HG02588 (cell line): ENCODE data around the gene VWDE.

Experiments used
- ATAC-seq: cut with Tn5 transposase; IDR thresholded peaks from one replicate; pipeline ENCODE4 v1.9.1; 2021; ENCODE audit warnings: mild to moderate bottlenecking, moderate library complexity; ENCODE audit not compliant: unreplicated experiment

VWDE gene

GRCh38 chr7:12337095-12337494 lies 66.6 kb downstream of the VWDE start:
- no peak for ATAC-seq

GRCh38 chr7:12328888-12329770 lies 74.5 kb downstream of the VWDE start:
- ATAC-seq, result no peak

GRCh38 chr7:12327922-12328321 lies 75.7 kb downstream of the VWDE start:
- ATAC-seq, result no peak

- ATAC-seq, result no peak
These were observed 78.0 kb downstream of the VWDE start for GRCh38 chr7:12325646-12326045.

- no peak for ATAC-seq
These were observed 80.2 kb downstream of the VWDE start for GRCh38 chr7:12323415-12323814.

GRCh38 chr7:12322903-12323300 lies 80.8 kb downstream of the VWDE start:
- ATAC-seq, result peak; percentile 87

GRCh38 chr7:12322284-12322902 lies 81.3 kb downstream of the VWDE start:
- ATAC-seq, result no peak

GRCh38 chr7:12320987-12321647 lies 82.5 kb downstream of the VWDE start:
- ATAC-seq, result no peak

GRCh38 chr7:12320241-12320986 lies 83.3 kb downstream of the VWDE start:
- ATAC-seq, result no peak

GRCh38 chr7:12317675-12318074 lies 86.0 kb downstream of the VWDE start:
- no peak for ATAC-seq

- no peak for ATAC-seq
These were observed 86.7 kb downstream of the VWDE start for GRCh38 chr7:12316925-12317324.

- ATAC-seq, result no peak
These were observed 88.6 kb downstream of the VWDE start for GRCh38 chr7:12315049-12315448.

- ATAC-seq, result peak; percentile 94
These were observed 89.5 kb downstream of the VWDE start for GRCh38 chr7:12314199-12314598.

- no peak for ATAC-seq
These were observed 98.2 kb downstream of the VWDE start for GRCh38 chr7:12305502-12305901.

- no peak for ATAC-seq
These were observed 100.2 kb downstream of the VWDE start for GRCh38 chr7:12303495-12303894.

GRCh38 chr7:12303062-12303461 lies 100.6 kb downstream of the VWDE start:
- no peak for ATAC-seq

GRCh38 chr7:12300415-12300814 lies 103.2 kb downstream of the VWDE start:
- ATAC-seq, result no peak

- no peak for ATAC-seq
These were observed 104.3 kb downstream of the VWDE start for GRCh38 chr7:12299367-12299766.

GRCh38 chr7:12297283-12298108 lies 106.2 kb downstream of the VWDE start:
- ATAC-seq, result no peak

GRCh38 chr7:12296051-12296570 lies 107.6 kb downstream of the VWDE start:
- ATAC-seq, result no peak
